ENCODE results near the gene LRRC70. TPM values are rescaled to one million over a fixed set of nuclear protein-coding genes. Genes with fewer than 3 reads are reported as not detected.

The LRRC70 gene
- polyA plus RNA-seq, 4 donors: 1.4 to 4.9 (median 3.0) TPM; not detected in 1

GRCh38 chr5:62590387-62590786 lies 11.8 kb downstream of the LRRC70 start:
- FAIRE-seq (no peak), DNase-seq (no peak)
- 70 to 99% (median 92%) methylated on average over 2 of the region's 2 CpGs for WGBS, 3 donors
- H3K4me3 ChIP-seq (ENCODE audit: low read depth in 1 of 3, low read length in 3 of 3): no peak overlapping the region
- no peaks in the 10 kb centered on the region for H3K4me1 ChIP-seq (ENCODE audit: control insufficient read depth in 3 of 3, insufficient read depth in 2 of 3, low read depth in 1 of 3, low read length in 2 of 3)
- H3K27me3 ChIP-seq (ENCODE audit: control insufficient read depth in 3 of 3, insufficient read depth in 3 of 3, low read length in 3 of 3): no peaks in the 10 kb centered on the region
- H3K36me3 ChIP-seq (ENCODE audit: control insufficient read depth in 3 of 3, insufficient read depth in 2 of 3, low read depth in 1 of 3, low read length in 3 of 3): peaks cover 2 to 9% (median 5%) of the 10 kb centered on the region in 3 donors
- H3K9me3 ChIP-seq (ENCODE audit: control insufficient read depth in 2 of 2, insufficient read depth in 1 of 2, low read depth in 1 of 2, low read length in 1 of 2): no peaks in the 10 kb centered on the region
- no peak overlapping the region for H3K27ac ChIP-seq (ENCODE audit: low read depth in 1 of 3, low read length in 2 of 3)

- 80 to 91% (median 90%) methylated on average over 8 of the region's 8 CpGs for WGBS, 3 donors
- DNase-seq (no peak), FAIRE-seq (no peak)
- Histone ChIP-seq H3K4me3 (ENCODE audit: low read depth in 1 of 3, low read length in 3 of 3) (no peak overlapping the region), H3K4me1 (ENCODE audit: control insufficient read depth in 3 of 3, insufficient read depth in 2 of 3, low read depth in 1 of 3, low read length in 2 of 3) (no peaks in the 10 kb centered on the region), H3K27ac (ENCODE audit: low read depth in 1 of 3, low read length in 2 of 3) (no peak overlapping the region), H3K36me3 (ENCODE audit: control insufficient read depth in 3 of 3, insufficient read depth in 2 of 3, low read depth in 1 of 3, low read length in 3 of 3) (peaks cover 2 to 6% (median 5%) of the 10 kb centered on the region in 3 donors), H3K27me3 (ENCODE audit: control insufficient read depth in 3 of 3, insufficient read depth in 3 of 3, low read length in 3 of 3) (no peaks in the 10 kb centered on the region), H3K9me3 (ENCODE audit: control insufficient read depth in 2 of 2, insufficient read depth in 1 of 2, low read depth in 1 of 2, low read length in 1 of 2) (no peaks in the 10 kb centered on the region)
Observed at GRCh38 chr5:62592558-62592957, 13.9 kb downstream of the LRRC70 start.

- DNase-seq: no peak
- Histone ChIP-seq H3K4me3 (ENCODE audit: low read depth in 1 of 3, low read length in 3 of 3) (no peak overlapping the region), H3K9me3 (ENCODE audit: control insufficient read depth in 2 of 2, insufficient read depth in 1 of 2, low read depth in 1 of 2, low read length in 1 of 2) (no peaks in the 10 kb centered on the region), H3K27ac (ENCODE audit: low read depth in 1 of 3, low read length in 2 of 3) (no peak overlapping the region), H3K4me1 (ENCODE audit: control insufficient read depth in 3 of 3, insufficient read depth in 2 of 3, low read depth in 1 of 3, low read length in 2 of 3) (no peaks in the 10 kb centered on the region), H3K27me3 (ENCODE audit: control insufficient read depth in 3 of 3, insufficient read depth in 3 of 3, low read length in 3 of 3) (no peaks in the 10 kb centered on the region), H3K36me3 (ENCODE audit: control insufficient read depth in 3 of 3, insufficient read depth in 2 of 3, low read depth in 1 of 3, low read length in 3 of 3) (peaks cover 2 to 6% (median 5%) of the 10 kb centered on the region in 3 donors)
- WGBS, 3 donors: 89 to 96% (median 91%) methylated on average over 1 of the region's 1 CpG
- no peak for FAIRE-seq
Observed at GRCh38 chr5:62593331-62593730, 14.7 kb downstream of the LRRC70 start.

- DNase-seq: no peak
- WGBS, 3 donors: 79 to 92% (median 82%) methylated on average over 3 of the region's 3 CpGs
Observed at GRCh38 chr5:62594364-62594984, 15.9 kb downstream of the LRRC70 start.

GRCh38 chr5:62596096-62596495 lies 17.5 kb downstream of the LRRC70 start:
- H3K4me3 ChIP-seq (ENCODE audit: low read depth in 1 of 3, low read length in 3 of 3): no peak overlapping the region
- H3K36me3 ChIP-seq (ENCODE audit: control insufficient read depth in 3 of 3, insufficient read depth in 2 of 3, low read depth in 1 of 3, low read length in 3 of 3): peaks cover 0 to 6% (median 5%) of the 10 kb centered on the region in 3 donors
- FAIRE-seq: no peak
- WGBS, 3 donors: 83 to 96% (median 95%) methylated on average over 1 of the region's 1 CpG
- no peak for DNase-seq
- H3K4me1 ChIP-seq (ENCODE audit: control insufficient read depth in 3 of 3, insufficient read depth in 2 of 3, low read depth in 1 of 3, low read length in 2 of 3): no peaks in the 10 kb centered on the region
- H3K27ac ChIP-seq (ENCODE audit: low read depth in 1 of 3, low read length in 2 of 3): no peak overlapping the region
- no peaks in the 10 kb centered on the region for H3K9me3 ChIP-seq (ENCODE audit: control insufficient read depth in 2 of 2, insufficient read depth in 1 of 2, low read depth in 1 of 2, low read length in 1 of 2)
- no peaks in the 10 kb centered on the region for H3K27me3 ChIP-seq (ENCODE audit: control insufficient read depth in 3 of 3, insufficient read depth in 3 of 3, low read length in 3 of 3)

More at GRCh38 chr5:62594364-62594984, 15.9 kb downstream of the LRRC70 start:
- Histone ChIP-seq H3K27me3 (ENCODE audit: control insufficient read depth in 3 of 3, insufficient read depth in 3 of 3, low read length in 3 of 3) (no peaks in the 10 kb centered on the region), H3K36me3 (ENCODE audit: control insufficient read depth in 3 of 3, insufficient read depth in 2 of 3, low read depth in 1 of 3, low read length in 3 of 3) (peaks cover 2 to 6% (median 5%) of the 10 kb centered on the region in 3 donors), H3K9me3 (ENCODE audit: control insufficient read depth in 2 of 2, insufficient read depth in 1 of 2, low read depth in 1 of 2, low read length in 1 of 2) (no peaks in the 10 kb centered on the region), H3K4me1 (ENCODE audit: control insufficient read depth in 3 of 3, insufficient read depth in 2 of 3, low read depth in 1 of 3, low read length in 2 of 3) (no peaks in the 10 kb centered on the region), H3K4me3 (ENCODE audit: low read depth in 1 of 3, low read length in 3 of 3) (no peak overlapping the region), H3K27ac (ENCODE audit: low read depth in 1 of 3, low read length in 2 of 3) (no peak overlapping the region)
- no peak for FAIRE-seq

- H3K4me1 ChIP-seq (ENCODE audit: control insufficient read depth in 3 of 3, insufficient read depth in 2 of 3, low read depth in 1 of 3, low read length in 2 of 3): no peaks in the 10 kb centered on the region
- H3K27me3 ChIP-seq (ENCODE audit: control insufficient read depth in 3 of 3, insufficient read depth in 3 of 3, low read length in 3 of 3): no peaks in the 10 kb centered on the region
- no peaks in the 10 kb centered on the region for H3K9me3 ChIP-seq (ENCODE audit: control insufficient read depth in 2 of 2, insufficient read depth in 1 of 2, low read depth in 1 of 2, low read length in 1 of 2)
- WGBS, 3 donors: 95 to 97% (median 97%) methylated on average over 1 of the region's 1 CpG
- H3K36me3 ChIP-seq (ENCODE audit: control insufficient read depth in 3 of 3, insufficient read depth in 2 of 3, low read depth in 1 of 3, low read length in 3 of 3): peaks cover 0 to 6% (median 5%) of the 10 kb centered on the region in 3 donors
- H3K4me3 ChIP-seq (ENCODE audit: low read depth in 1 of 3, low read length in 3 of 3): no peak overlapping the region
- FAIRE-seq: no peak
- H3K27ac ChIP-seq (ENCODE audit: low read depth in 1 of 3, low read length in 2 of 3): no peak overlapping the region
- DNase-seq: no peak
Observed at GRCh38 chr5:62596691-62597090, 18.1 kb downstream of the LRRC70 start.

GRCh38 chr5:62597314-62597713 lies 18.7 kb downstream of the LRRC70 start:
- Histone ChIP-seq H3K36me3 (ENCODE audit: control insufficient read depth in 3 of 3, insufficient read depth in 2 of 3, low read depth in 1 of 3, low read length in 3 of 3) (peaks cover 0 to 5% (median 3%) of the 10 kb centered on the region in 3 donors), H3K4me3 (ENCODE audit: low read depth in 1 of 3, low read length in 3 of 3) (no peak overlapping the region), H3K27me3 (ENCODE audit: control insufficient read depth in 3 of 3, insufficient read depth in 3 of 3, low read length in 3 of 3) (no peaks in the 10 kb centered on the region), H3K27ac (ENCODE audit: low read depth in 1 of 3, low read length in 2 of 3) (no peak overlapping the region), H3K4me1 (ENCODE audit: control insufficient read depth in 3 of 3, insufficient read depth in 2 of 3, low read depth in 1 of 3, low read length in 2 of 3) (no peaks in the 10 kb centered on the region), H3K9me3 (ENCODE audit: control insufficient read depth in 2 of 2, insufficient read depth in 1 of 2, low read depth in 1 of 2, low read length in 1 of 2) (no peaks in the 10 kb centered on the region)
- FAIRE-seq: no peak
- DNase-seq: no peak
- 81 to 86% (median 83%) methylated on average over 2 of the region's 2 CpGs for whole genome bisulfite sequencing, 3 donors

GRCh38 chr5:62600560-62601252 lies 22.1 kb downstream of the LRRC70 start:
- Histone ChIP-seq H3K27ac (ENCODE audit: low read depth in 1 of 3, low read length in 2 of 3) (no peak overlapping the region), H3K36me3 (ENCODE audit: control insufficient read depth in 3 of 3, insufficient read depth in 2 of 3, low read depth in 1 of 3, low read length in 3 of 3) (peaks cover 0 to 1% (median 0%) of the 10 kb centered on the region in 3 donors), H3K9me3 (ENCODE audit: control insufficient read depth in 2 of 2, insufficient read depth in 1 of 2, low read depth in 1 of 2, low read length in 1 of 2) (no peaks in the 10 kb centered on the region), H3K4me3 (ENCODE audit: low read depth in 1 of 3, low read length in 3 of 3) (no peak overlapping the region), H3K4me1 (ENCODE audit: control insufficient read depth in 3 of 3, insufficient read depth in 2 of 3, low read depth in 1 of 3, low read length in 2 of 3) (no peaks in the 10 kb centered on the region), H3K27me3 (ENCODE audit: control insufficient read depth in 3 of 3, insufficient read depth in 3 of 3, low read length in 3 of 3) (no peaks in the 10 kb centered on the region)
- no peak for FAIRE-seq
- 59 to 71% (median 69%) methylated on average over 3 of the region's 3 CpGs for WGBS, 3 donors
- no peak for DNase-seq
